Esophagus muscularis mucosa (tissue), 4 donors: ENCODE measurements around the gene DEDD2.

Source experiments
- CTCF ChIP-seq, 3 experiments: fragments of 200-600 bp in 2 of 3; fragments of 450-650 bp in 1 of 3; sonication (generic) in 2 of 3; IDR thresholded peaks; one replicate each; pipeline ENCODE4 v1.5.1; 2017 to 2019; ENCODE audit warnings: antibody characterized with exemption in 3 of 3, mild to moderate bottlenecking in 2 of 3, moderate library complexity in 1 of 3
- EP300 ChIP-seq: sonication (generic); formaldehyde crosslinking; IDR thresholded peaks from one replicate; pipeline ENCODE4 v1.6.1; 2017; ENCODE audit warnings: antibody characterized with exemption
- POLR2A ChIP-seq: fragments of 450-650 bp; IDR thresholded peaks from one replicate; pipeline ENCODE4 v1.6.1; 2017; ENCODE audit warnings: antibody characterized with exemption, moderate library complexity, mild to moderate bottlenecking, low read depth

DNA sequence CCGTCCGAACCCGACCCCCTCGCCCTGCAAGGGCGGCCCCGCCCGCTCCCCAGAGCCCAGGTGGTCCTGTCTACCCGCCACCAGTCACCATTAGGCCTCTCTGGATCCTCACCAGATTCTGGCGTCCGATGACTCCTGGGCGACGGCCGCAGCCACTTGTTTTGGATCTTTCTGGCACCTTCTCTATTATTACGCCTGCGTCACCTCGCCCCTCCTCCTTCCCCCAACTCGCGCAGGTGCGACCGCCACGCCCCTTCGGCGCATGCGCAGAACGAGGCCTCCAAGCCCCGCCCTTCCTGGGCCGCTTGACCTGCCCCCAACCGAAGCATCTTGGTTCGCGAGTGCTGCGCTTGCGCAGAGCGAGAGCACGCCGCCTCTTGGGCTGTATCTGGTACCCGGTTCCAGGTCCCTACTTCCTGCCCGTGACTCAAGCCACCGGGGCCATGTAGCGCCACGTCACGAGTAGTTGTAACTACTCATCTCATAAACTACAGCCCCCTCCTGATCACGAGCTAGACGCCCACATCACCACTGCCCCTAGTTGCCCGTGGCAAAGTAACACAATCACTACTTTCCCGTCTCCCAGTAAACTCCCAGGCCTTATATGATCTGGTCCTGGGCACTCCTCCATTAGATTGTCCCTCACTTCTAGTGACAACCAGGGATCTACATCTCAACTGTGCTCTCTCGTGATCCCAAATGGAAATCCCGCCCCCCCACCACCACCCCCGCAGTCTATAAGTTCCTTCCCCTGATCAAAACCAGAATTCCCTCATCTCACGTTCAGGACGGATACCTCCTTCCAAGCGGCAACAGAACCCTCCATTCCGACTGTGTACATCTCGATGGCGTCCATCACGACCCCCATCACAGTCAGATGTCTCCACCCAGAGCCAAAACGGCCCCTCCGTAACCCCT lies at the start of gene DEDD2:
- TF ChIP-seq EP300 (no peak), POLR2A (peak; percentile 18), CTCF (IDR thresholded peaks at IDR 0.05) (peak in 1 of 3 experiments; percentile 39)
